ENCODE measurements around the gene PKD2. TPM values are rescaled to one million over a fixed set of nuclear protein-coding genes. Genes with fewer than 3 reads are reported as not detected.

Gene PKD2
- total RNA-seq, 2 donors from 2014 or later = 254 to 259 TPM

- peaks cover 14 to 66% of the 10 kb centered on the region in 2 donors for H3K4me1 ChIP-seq (ENCODE audit: control insufficient read depth in 1 of 2, low read depth in 2 of 2)
- H3K9me3 ChIP-seq = no peaks in the 10 kb centered on the region
- no peaks in the 10 kb centered on the region for H3K27me3 ChIP-seq (replicated peaks; ENCODE audit: insufficient read depth)
- DNase-seq (ENCODE audit: low spot score) (no peak), ATAC-seq (ENCODE audit: insufficient number of reproducible peaks, low FRiP score, low read depth) (no peak)
- H3K36me3 ChIP-seq = no peaks in the 10 kb centered on the region
- H3K4me3 ChIP-seq = peak overlapping the region; percentile 89
- no peak for TF ChIP-seq CTCF (IDR thresholded peaks at IDR 0.05)
- peak overlapping the region; percentile 98 for H3K27ac ChIP-seq
Measured at GRCh38 chr4:88008743-88009171, 1.3 kb downstream of the PKD2 start.

GRCh38 chr4:88009871-88010270, 2.4 kb downstream of the PKD2 start:
- H3K36me3 ChIP-seq = no peaks in the 10 kb centered on the region

GRCh38 chr4:88010966-88011365, 3.5 kb downstream of the PKD2 start:
- Histone ChIP-seq H3K4me3 (peak overlapping the region; percentile 89), H3K4me1 (ENCODE audit: control insufficient read depth in 1 of 2, low read depth in 2 of 2) (peaks cover 25 to 66% of the 10 kb centered on the region in 2 donors), H3K27me3 (replicated peaks; ENCODE audit: insufficient read depth) (no peaks in the 10 kb centered on the region), H3K27ac (peak overlapping the region; percentile 98), H3K9me3 (no peaks in the 10 kb centered on the region), H3K36me3 (no peaks in the 10 kb centered on the region)
- ATAC-seq (ENCODE audit: insufficient number of reproducible peaks, low FRiP score, low read depth) (no peak), DNase-seq (ENCODE audit: low spot score) (no peak)
- TF ChIP-seq CTCF (IDR thresholded peaks at IDR 0.05) = no peak

More at GRCh38 chr4:88009871-88010270, 2.4 kb downstream of the PKD2 start:
- H3K9me3 ChIP-seq = no peaks in the 10 kb centered on the region
- H3K4me3 ChIP-seq = peak overlapping the region; percentile 89
- H3K27me3 ChIP-seq (replicated peaks; ENCODE audit: insufficient read depth) = no peaks in the 10 kb centered on the region
- H3K4me1 ChIP-seq (ENCODE audit: control insufficient read depth in 1 of 2, low read depth in 2 of 2) = peaks cover 17 to 66% of the 10 kb centered on the region in 2 donors
- TF ChIP-seq CTCF (IDR thresholded peaks at IDR 0.05) = no peak
- ATAC-seq (ENCODE audit: insufficient number of reproducible peaks, low FRiP score, low read depth) (no peak), DNase-seq (ENCODE audit: low spot score) (no peak)
- H3K27ac ChIP-seq = peak overlapping the region; percentile 98

GRCh38 chr4:88012647-88013046, 5.2 kb downstream of the PKD2 start:
- Histone ChIP-seq H3K27ac (peak overlapping the region; percentile 98), H3K4me1 (ENCODE audit: control insufficient read depth in 1 of 2, low read depth in 2 of 2) (peaks cover 36 to 73% of the 10 kb centered on the region in 2 donors), H3K27me3 (replicated peaks; ENCODE audit: insufficient read depth) (no peaks in the 10 kb centered on the region), H3K9me3 (no peaks in the 10 kb centered on the region), H3K4me3 (peak overlapping the region; percentile 89), H3K36me3 (no peaks in the 10 kb centered on the region)
- ATAC-seq (ENCODE audit: insufficient number of reproducible peaks, low FRiP score, low read depth) (no peak), DNase-seq (ENCODE audit: low spot score) (no peak)
- no peak for TF ChIP-seq CTCF (IDR thresholded peaks at IDR 0.05)

- ATAC-seq (ENCODE audit: insufficient number of reproducible peaks, low FRiP score, low read depth) (no peak), DNase-seq (ENCODE audit: low spot score) (no peak)
- H3K27ac ChIP-seq = peak overlapping the region; percentile 98
- TF ChIP-seq CTCF (IDR thresholded peaks at IDR 0.05) = no peak
- no peaks in the 10 kb centered on the region for H3K9me3 ChIP-seq
- H3K36me3 ChIP-seq = no peaks in the 10 kb centered on the region
- H3K27me3 ChIP-seq (replicated peaks; ENCODE audit: insufficient read depth) = no peaks in the 10 kb centered on the region
- H3K4me3 ChIP-seq = peak overlapping the region; percentile 89
- peaks cover 41 to 84% of the 10 kb centered on the region in 2 donors for H3K4me1 ChIP-seq (ENCODE audit: control insufficient read depth in 1 of 2, low read depth in 2 of 2)
Measured at GRCh38 chr4:88014386-88014905, 7.0 kb downstream of the PKD2 start.
